GF-D8 (cell line): ENCODE results near the gene VSIG2.

ENCODE experiments used
- DNase-seq: peaks from one replicate; lab custom pipeline; 2025; lab: John Stamatoyannopoulos, UW

The VSIG2 gene

GRCh38 chr11:124748481-124749343, 3.3 kb downstream of the VSIG2 start:
- DNase-seq = no peak

DNA sequence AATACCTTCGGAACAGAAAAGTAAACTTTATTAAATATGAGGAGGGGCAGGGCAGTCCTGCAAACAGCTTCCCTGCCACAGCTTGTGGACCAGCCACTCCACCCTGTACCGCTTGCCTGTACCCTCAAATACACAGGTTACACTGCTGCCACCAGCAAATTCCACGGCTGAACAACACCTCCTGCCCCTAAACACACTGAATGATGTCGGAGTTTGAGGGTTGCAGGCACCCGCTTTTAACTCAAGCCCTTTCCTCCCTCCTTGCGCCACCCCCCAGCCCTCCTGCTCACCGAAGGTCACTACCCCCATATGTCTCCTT, 4.0 kb downstream of the VSIG2 start:
- DNase-seq = no peak

GRCh38 chr11:124747406-124748099, 4.5 kb downstream of the VSIG2 start:
- DNase-seq = no peak

- no peak for DNase-seq
Observed at GRCh38 chr11:124746621-124747243, 5.3 kb downstream of the VSIG2 start.

GRCh38 chr11:124745835-124746620, 6.0 kb downstream of the VSIG2 start:
- no peak for DNase-seq

- no peak for DNase-seq
Observed at GRCh38 chr11:124745270-124745834, 6.7 kb downstream of the VSIG2 start.

GRCh38 chr11:124743050-124743449, 9.0 kb downstream of the VSIG2 start:
- DNase-seq = no peak

DNA sequence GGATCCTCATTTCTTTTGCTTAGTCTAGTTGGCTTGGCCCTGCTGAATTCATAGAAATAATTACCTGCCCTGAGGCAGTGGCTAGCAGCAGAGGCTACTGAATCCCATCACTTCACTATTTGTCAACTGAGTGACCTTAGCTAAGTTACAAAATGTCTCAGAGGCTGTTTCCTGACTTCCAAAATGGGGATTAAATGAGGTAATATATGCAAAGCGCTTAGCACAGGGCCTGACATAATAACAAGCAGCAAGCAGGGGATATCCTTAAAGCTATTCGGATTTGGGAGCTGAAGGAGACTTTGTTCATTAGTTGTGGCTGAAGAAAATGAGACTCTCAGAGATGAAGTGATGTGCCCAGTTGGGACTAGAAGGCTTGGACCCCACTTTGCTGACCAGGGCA, 9.5 kb downstream of the VSIG2 start:
- DNase-seq = no peak

DNA sequence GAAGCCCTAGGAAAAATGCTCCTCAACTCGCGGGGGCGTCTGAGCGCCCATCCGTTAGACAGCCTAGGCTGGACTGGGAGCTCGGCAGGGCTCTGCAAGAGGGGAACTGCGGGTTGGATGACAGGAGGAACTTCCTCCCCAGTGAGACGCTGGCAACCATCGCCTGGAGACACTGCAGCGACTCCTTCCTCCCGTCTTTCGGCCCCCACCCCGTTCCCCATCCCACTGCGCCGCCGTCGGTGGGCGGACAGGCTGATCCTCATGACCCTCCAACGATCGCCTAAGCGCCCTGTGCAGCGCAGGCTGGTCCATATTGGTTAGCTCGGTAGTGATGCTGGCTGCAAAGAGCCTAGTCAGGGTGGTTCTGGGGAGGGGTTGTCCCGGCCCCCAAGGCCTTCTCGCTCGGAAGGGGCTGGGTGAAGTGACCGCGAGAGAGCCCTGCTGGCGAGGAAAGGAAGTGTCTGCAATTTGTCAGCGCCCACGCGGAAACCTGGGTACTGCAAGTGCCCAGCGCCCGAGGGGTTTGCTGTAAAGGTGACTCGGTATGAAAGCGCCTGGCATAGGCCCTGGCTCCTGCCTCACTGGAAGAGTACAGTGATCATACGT, 11.7 kb downstream of the VSIG2 start:
- DNase-seq = peak; percentile 82

GRCh38 chr11:124739479-124740276, 12.4 kb downstream of the VSIG2 start, which contains the start of gene NRGN:
Gene NRGN (plus strand): TSS chr11:124739942. CDS start chr11:124740085, 143 bp downstream.
- peak; percentile 95 for DNase-seq

- no peak for DNase-seq
Observed at GRCh38 chr11:124738713-124739478, 13.2 kb downstream of the VSIG2 start.

- DNase-seq = no peak
Observed at GRCh38 chr11:124737638-124738305, 14.3 kb downstream of the VSIG2 start.

DNA sequence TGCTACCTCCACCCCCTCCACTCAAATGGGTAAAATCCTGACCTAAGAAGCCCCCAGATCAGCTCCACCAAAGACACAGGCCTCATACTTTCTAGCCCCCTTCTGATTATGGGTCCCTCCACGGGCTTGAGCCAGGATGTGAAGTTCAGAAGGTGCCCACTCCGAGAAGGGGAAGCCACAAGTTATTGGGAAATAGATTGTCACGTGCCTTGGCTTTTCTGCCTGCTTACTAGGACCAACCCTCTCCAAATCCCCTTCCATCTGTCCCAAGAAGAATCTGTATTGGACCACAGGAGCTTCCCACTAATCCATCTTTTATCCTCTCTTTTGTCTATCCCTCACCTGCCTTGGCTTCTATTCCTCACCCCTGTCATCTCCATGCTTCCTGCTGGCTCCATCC, 15.3 kb downstream of the VSIG2 start:
- peak; percentile 90 for DNase-seq

- DNase-seq = peak; percentile 100
Observed at GRCh38 chr11:124732230-124732629, 19.8 kb downstream of the VSIG2 start.

DNA sequence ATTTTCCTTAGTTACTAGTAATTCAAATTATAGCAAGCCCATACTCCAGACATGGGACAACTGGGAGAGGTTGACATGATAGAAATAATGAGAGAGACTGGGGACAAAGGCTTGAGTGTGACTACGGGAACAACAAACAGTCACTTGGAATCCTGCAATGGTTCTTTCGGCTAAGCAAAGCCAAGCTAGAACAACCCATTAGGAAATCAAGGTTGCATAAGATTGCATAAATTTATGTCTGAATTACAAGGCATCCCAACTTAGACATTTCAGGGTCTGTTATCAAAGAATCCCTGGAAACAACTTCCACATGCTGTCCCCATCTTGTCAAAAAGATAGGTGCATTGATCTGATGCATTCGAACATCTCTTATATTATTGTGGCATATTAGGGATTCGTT, 22.5 kb downstream of the VSIG2 start:
- DNase-seq = no peak

- no peak for DNase-seq
Observed at GRCh38 chr11:124728134-124728533, 23.9 kb downstream of the VSIG2 start.

- no peak for DNase-seq
Observed at GRCh38 chr11:124727474-124727873, 24.6 kb downstream of the VSIG2 start.

DNA sequence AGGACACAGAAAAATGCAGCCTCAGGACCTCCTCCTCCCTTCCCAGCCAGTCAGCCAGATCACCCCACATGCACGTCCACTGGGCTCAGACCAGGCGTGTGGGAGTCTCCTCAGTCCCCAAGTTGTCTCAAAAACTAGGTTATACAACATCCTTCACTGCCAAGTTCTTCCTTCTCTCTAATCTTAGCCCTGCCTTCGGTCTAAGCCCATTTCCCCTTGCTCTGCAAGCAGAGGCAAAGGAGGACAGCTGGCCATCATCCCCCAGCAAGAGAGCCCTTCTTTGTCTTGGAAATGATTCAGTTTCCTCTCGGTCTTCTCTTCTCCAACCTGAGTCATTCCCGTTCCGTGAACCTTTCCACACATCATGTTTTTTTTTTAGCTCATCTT, 26.3 kb downstream of the VSIG2 start:
- DNase-seq = peak; percentile 90
